GM12801 (cell line): Measurements from ENCODE around the gene SETD1A.

Source experiments
- TF ChIP-seq, protein P1 (sequence below): IDR thresholded peaks from one replicate; pipeline ENCODE4 v1.5.1; 2011; ENCODE audit warnings: control low read depth; ENCODE audit not compliant: insufficient read length; ENCODE audit errors: extremely low read depth

SETD1A gene

DNA sequence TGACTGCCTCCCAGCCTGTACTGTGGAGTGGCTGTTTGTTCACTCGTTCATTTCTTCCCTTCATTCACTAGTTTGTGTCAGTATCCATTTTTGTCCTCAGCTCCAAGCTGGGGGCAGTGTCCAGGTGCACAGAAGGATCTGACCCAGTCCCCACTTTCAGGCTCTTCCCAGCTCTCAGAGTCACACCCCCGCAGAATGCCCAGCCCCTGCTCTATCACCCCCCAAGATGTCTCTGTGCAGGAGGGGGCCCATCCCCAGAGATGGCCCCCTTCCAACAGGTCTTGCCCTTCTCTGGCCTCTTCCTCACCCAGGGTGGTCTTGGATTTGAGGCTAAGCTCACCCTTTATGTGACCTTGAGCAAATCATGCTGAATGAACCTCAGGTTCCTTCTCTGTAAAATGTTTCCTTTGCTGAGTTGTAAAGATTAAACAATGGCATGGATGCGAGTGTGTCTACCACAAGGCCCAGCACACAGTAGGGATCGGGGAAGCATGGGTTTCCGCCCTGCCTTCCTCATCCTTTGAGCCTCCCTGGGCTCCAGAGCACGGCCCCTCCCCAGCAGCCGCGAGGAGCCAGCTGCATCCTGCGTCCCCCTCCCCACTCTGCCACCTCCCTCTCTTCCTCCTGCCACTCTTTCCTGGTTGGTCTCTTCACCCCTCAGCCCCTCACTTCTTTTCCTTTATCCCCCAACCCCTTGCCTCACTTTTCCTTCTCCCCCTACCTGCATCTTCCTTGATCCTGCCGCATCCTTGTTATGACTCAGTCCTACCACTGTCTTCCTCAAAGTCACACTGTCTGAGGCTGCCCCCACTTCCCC is 31.4 kb upstream of the SETD1A start:
- TF ChIP-seq, protein P1, sequence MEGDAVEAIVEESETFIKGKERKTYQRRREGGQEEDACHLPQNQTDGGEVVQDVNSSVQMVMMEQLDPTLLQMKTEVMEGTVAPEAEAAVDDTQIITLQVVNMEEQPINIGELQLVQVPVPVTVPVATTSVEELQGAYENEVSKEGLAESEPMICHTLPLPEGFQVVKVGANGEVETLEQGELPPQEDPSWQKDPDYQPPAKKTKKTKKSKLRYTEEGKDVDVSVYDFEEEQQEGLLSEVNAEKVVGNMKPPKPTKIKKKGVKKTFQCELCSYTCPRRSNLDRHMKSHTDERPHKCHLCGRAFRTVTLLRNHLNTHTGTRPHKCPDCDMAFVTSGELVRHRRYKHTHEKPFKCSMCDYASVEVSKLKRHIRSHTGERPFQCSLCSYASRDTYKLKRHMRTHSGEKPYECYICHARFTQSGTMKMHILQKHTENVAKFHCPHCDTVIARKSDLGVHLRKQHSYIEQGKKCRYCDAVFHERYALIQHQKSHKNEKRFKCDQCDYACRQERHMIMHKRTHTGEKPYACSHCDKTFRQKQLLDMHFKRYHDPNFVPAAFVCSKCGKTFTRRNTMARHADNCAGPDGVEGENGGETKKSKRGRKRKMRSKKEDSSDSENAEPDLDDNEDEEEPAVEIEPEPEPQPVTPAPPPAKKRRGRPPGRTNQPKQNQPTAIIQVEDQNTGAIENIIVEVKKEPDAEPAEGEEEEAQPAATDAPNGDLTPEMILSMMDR, result no peak

GRCh38 chr16:30926937-30927788 is 30.4 kb upstream of the SETD1A start:
- TF ChIP-seq, protein P1, result no peak

DNA sequence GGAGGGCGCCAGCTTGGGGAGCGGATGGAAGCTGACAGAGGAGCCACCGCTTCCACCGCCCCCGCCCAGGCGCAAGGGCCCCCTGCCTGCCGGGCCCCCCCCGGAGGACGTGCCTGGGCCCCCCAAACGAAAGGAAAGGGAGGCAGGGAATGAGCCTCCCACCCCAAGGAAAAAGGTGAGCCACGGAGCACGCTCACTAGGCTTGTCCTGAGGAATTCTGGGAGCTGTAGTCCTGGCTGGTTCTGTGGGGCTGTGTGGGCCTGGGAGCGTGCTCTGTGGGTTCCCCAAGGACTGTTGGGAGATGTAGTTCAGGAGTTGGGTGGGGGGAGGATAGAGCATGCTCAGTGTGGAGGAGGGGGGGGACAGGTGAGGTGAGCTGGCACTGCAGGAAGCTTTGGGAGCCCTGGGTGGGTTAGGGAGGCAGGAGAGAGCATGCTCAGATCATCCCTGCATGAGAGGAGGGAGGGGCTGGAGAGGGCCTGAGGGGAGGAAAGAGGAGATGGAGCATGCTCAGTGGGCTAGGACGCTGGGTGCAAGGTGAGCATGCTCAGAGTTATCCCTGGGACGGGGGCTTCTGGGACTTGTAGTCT is 29.7 kb upstream of the SETD1A start:
- TF ChIP-seq, protein P1, result no peak

GRCh38 chr16:30928390-30928789 is 29.2 kb upstream of the SETD1A start:
- TF ChIP-seq, protein P1, result no peak

DNA sequence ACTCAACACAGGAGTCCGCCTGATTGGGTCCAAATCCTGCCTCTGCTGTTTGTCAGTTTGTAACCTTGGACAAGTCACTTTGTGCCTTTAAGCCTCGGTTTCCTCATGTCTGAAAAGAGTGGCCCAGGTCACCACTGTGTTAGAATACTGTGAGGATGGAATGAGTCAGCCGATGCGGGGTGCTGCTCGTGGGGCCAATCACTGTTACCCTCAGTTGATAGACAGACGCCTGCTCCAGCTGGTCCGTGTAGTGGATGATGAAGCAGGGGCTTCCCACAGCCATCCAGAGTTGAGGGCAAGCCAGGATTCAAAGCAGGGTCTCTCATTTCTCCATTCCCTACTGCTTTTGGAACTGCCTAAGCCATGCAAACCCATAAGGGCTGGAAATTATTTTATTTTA is 28.4 kb upstream of the SETD1A start:
- TF ChIP-seq, protein P1, result no peak

GRCh38 chr16:30930160-30930571 is 27.4 kb upstream of the SETD1A start:
- TF ChIP-seq, protein P1, result no peak

DNA sequence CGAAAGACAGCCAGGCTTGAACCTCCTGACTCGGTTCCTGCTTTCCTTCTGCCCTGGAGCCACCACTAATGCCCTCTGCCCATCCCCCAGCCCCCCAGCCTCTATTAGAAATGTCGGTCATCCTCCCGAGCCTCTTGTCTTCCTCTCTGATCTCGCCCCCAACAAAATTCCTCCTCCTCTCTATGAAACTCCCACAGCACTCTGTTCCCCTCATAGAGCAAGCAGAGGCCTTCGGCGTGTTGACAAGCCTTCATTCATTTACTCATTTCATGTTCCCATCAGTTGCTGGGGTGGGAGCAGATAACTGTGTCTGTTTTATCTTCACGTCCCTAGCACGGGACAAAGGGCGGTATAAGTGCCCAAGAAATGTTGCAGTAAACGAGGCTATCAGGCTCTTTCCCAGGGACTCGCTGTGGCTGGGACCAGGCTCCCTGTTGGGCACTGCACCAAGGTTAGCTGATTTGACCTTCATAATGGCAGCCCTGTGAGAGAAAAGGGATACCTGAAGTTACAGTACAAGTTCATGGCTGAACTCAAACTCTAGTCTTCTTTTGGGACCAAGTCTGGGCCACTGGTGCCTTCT is 26.4 kb upstream of the SETD1A start:
- TF ChIP-seq, protein P1, result no peak
